GM19240 (cell line): Measurements from ENCODE around the gene MAP3K2.
"Not testable (repeated sequence)": the region's sequence is repeated elsewhere in the genome, so short reads cannot be mapped to it uniquely, and the experiment has no call there.

Experiments used
- DNase-seq: peaks from one replicate; pipeline ENCODE4 v3.0.0; 2011; ENCODE audit warnings: low spot score; ENCODE audit not compliant: insufficient read length

MAP3K2 gene

DNA sequence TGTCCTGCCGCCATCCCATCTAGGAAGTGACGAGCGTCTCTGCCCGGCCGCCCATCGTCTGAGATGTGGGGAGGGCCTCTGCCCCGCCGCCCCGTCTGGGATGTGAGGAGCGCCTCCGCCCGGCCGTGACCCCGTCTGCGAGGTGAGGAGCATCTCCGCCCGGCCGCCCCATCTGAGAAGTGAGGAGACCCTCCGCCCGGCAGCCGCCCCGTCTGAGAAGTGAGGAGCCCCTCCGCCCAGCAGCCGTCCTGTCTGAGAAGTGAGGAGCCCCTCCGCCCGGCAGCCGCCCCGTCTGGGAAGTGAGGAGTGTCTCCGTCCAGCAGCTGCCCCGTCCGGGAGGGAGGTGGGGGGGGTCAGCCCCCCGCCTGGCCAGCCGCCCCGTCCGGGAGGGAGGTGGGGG lies 34.6 kb downstream of the MAP3K2 start:
- DNase-seq, result not testable (repeated sequence)

DNA sequence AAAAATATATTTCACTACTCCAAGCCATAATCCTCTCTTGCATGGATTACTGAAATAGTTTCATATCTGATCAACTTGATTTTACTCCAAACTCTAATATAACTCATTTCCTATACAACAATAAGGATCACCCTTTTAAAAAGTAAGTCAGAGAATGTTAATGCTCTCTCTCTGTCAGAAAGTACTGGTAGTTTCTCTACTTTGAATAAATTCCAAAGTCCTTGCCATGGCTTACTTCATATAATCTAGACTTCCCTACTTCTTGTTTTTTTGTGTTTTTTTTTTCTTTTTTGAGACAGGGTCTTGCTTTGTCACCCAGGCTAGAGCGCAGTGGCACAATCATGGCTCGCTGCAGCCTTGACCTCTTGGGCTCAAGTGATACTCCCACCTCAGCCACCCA lies 36.2 kb downstream of the MAP3K2 start:
- no peak for DNase-seq

DNA sequence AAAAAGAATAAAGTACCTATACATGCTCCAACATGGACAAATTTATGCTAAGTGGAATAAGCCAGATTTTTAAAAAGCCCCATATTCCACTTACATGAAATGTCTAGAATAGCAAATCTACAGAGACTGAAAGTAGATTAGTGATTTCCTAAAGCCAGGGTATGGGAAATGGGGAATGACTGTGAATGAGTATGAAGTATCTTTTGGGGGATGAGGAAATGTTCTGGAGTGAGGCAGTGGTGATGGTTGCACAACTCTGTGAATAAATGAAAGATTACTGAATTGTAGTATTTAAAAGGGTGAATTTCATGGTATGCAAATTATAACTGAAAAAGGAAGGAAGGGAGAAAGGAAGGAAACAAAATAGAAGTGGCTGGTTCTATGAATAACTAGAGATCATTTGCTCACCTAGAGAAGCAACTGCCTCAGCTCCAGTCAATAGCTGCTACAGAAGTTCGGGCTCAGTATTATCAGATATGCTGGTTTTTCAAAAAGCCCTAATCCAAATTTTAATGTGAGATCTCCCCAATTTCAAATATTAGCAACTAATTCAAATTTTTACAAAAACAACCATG lies 39.3 kb downstream of the MAP3K2 start:
- no peak for DNase-seq

DNA sequence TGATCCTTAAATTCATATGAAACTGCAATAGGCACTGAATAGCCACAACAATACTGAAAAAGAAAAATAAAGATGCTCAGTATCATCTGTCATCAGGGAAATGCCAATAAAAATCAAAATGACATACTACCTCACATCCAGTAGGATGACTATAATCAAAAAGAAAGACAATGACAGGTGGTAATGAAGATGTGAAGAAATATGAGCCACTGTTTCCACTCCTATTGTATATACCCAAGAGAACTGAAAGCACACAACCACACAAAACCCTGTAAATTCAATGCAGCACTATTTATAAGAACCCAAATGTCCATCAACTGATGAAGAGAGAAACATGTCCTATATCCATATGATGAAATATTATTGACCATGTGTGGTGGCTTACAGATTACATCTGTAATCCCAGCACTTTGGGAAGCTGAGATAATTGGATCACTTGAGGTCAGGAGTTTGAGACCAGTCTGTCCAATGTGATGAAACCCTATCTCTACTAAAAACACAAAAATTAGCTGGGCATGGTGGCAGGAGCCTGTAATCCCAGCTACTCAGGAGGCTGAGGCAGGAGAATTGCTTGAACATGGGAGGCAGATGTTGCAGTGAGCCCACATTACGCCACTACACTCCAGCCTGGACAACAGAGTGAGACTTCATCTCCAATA lies 39.9 kb downstream of the MAP3K2 start:
- no peak for DNase-seq

DNA sequence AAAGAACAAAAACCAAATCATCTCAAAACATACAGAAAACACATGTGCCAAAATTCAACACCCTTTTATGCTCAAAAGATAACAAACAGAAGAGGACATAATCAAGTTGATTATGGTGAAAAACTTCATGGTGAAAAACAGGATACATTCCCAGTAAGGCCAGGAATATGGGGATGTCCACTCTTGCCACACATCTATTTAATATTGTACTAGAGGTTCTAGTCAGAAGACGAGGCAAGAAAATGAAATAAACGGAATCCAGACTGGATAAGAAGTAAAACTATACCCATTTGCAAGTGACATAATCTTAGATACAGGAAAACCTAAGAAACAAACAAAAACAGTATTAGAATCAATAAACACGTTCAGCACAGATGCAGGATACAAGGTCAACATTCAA lies 40.8 kb downstream of the MAP3K2 start:
- DNase-seq, result no peak

DNA sequence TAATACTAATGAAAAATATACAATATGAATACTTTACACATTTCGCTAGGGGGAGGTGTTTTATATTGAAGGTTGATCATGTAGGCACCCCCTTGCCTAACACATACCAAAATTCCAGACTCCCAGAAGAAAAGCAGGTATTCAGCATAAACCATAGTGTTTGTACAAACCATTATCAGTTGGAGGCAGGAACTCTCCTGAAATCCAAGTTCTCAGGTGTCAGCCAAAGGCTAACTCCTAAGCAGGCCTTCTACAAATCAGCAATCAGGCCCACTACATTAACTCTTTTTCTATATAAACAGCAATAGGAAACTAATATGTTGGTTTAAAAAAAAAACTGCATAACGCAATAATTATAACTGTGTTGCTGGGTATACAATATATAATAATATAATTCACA lies 44.5 kb downstream of the MAP3K2 start:
- DNase-seq, result no peak

DNA sequence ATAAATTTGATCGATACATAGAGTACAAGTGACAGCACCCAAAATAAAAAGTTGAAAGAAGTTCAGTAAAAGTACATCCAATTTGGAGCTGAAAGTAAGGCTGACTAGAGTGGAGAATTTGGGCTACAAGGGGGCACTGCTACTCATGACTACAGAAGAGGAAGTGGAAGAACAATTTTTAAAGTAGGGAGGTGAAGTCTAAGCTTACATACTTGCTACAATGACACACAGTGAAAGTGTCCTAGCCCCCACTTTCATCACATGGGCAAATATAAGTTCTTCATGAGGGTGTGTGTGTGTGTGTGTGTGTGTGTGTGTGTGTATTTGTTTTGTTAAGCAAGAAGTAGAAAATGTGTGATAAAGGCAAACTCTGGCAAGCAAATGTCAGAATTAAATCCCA lies 45.7 kb downstream of the MAP3K2 start:
- no peak for DNase-seq

DNA sequence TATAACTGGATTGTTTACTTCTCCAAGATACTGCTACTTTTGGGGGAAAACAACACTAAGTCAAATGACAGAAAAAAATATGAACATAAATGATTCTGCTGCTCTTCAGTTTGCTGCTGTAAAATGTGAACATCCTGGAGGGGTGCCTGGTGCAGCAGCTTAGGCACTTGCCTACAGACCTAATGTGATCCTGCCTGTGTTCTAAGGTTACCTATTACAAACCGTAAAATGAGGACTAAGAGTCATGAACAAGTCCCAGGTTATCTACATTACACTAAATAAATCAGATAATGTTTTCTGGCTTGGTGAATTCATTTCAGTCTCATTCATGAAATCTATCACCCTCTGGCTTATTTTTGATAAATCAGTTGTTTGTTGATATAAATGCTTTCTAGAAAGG lies 55.4 kb downstream of the MAP3K2 start:
- no peak for DNase-seq

DNA sequence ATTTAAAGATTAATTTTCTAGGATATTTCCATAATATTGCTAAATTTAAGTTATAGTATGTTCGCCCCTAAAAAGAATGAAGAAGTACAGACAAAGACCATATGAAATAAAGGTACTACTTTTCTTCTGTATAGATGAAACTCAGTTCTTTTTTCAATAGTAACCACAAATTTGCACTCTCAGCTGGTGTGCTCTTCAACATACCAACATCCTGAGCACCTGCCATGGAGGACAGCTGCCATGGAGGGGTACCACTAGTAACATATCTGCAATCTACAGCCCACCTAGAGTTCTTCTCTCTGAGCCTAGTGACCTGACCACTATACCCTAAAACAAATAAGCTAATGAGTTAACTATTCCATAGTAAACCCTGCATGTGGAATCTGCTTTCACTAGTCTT lies 57.0 kb downstream of the MAP3K2 start:
- DNase-seq, result no peak

DNA sequence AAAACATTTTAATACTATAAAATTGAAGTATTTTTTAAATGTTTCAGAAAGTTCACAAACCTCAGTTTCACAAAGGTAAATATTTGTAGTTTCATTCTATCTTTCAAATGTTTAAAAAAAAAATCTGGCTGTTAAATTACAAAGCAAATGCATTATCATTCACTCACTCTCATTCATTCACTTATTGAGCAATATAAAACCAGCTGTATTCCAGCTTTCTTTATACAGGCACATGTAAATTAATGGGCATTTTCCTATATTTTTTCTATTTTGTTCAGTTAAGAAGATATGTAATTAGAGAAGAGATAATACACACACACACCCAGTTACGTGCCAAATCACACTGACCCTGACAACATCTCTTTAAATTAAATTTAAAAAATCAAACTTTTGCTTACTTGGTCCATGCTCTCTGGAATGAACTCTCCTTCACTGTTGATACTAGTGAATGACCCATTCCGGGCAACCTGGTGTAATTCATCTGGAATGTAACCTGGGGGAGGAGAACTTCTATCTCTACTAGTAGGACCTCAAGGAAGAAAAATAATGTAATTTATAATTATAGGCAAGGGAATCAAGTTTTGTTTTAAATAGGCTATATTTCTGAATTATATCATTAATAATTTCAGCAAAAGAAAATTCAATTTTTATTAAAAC lies 61.4 kb downstream of the MAP3K2 start:
- DNase-seq, result no peak

DNA sequence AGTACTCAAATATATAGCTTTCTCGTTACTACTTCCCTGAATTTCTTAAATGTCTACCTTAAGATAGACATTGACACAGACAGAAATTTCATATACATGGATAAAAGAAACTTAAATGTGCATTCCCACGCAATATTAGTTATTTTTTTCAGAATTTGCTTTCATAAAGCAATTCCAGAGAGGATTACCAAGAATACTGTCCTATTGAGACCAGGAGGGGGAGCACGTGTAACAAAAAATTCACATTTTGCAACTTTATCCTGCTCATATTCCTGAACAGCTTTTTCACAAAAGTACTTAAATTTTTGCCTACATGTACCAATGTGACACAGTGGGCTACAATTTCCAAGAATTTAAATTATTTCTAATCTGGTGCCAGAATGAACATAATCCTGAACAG lies 63.1 kb downstream of the MAP3K2 start:
- no peak for DNase-seq

DNA sequence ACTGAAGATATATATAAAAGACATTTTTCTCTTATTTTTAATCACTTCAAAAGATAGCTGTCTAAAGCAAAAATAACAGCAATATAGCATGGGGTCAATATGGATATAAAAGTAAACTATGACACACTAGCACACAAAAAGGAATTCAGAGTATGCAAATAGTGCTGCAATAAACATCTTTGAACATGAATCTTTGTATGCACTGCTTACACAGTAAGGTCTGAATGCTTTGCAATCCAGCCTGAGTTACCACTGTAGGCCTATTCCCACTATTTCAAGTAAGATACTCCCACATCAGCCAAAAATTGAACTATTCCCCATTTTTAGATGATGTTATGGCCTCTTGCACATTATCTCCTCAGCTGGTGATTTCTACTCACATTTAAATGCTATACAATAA lies 66.5 kb downstream of the MAP3K2 start:
- DNase-seq, result no peak

DNA sequence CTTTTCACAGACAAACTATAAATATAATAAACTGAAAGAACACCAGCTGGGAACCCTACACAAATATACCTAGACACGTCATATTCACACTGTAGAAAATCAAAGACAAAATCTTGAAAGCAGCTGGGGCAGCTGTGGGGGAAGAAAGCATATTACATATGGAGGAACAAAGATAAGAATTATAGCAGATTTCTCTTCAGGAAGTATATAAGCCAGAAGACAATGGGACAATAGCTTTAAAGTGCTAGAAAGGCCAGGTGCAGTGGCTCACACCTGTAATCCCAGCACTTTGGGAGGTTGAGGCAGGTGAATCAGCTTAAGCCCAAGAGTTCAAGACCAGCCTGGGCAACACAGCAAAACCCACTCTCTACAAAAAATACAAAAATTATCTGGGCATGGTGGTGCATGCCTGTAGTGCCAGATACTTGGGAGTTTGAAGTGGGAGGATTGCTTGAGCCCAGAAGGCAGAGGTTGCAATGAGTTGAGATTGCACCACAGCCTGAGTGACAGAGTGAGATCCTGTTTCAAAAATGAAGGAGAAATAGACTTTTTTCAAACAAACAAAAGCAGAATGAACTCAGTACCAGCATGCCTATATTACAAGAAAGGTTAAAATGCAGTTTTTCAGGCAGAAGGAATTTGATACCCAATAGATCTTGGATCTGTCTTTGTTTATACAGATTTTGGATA lies 67.0 kb downstream of the MAP3K2 start:
- no peak for DNase-seq

DNA sequence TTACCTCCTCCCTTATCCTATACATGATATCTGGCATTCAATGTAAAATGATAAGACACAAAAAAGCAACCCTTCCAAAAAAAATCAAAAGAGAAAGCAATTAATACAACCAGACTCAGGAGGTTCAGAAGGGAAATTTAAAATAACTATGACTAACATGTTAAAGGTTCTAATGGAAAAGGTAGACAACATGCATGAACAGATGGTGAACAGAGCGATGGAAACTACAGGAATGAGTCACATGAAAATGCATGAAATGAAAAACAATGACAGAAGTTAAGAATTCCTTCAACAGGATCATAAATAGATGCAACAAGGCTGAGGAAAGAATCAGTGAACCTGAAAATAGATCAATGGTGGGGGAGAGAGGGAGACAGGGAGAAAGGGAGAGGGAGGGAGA lies 67.7 kb downstream of the MAP3K2 start:
- no peak for DNase-seq

DNA sequence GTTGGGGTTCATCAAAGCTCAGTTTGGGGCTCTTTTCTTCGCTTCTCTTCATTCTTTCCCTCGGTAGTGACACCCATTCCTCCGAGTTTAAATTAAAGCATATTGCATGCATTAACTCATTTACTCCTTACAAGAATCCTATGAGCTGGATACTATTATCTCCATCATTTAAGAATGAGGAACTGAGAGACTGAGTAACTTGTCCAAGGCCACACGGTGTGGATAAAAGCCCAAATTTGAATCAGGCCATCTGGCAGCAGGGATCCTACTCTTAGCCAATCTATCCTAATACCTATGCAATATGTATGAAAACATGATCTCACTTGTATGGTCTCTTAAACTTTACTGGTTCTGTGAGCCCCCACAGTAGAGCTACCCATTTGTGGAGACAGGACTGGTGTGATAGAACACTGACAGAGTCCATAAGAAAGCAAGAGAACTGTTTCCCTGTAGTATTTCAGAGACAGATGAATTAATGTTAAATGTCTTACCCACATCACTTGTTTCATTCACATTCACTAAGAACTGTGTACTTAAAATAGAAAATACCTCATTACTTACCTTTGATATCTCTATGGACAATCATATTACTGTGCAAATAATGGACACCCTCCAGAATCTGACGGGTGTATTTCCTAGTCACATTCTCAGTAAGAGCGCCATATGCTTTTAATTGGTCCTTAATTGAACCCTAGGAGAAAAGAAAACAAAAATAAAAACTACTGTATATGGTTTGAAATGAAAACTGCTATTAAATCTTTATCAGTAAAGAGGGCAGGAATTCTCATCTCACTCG lies 73.4 kb downstream of the MAP3K2 start:
- no peak for DNase-seq

DNA sequence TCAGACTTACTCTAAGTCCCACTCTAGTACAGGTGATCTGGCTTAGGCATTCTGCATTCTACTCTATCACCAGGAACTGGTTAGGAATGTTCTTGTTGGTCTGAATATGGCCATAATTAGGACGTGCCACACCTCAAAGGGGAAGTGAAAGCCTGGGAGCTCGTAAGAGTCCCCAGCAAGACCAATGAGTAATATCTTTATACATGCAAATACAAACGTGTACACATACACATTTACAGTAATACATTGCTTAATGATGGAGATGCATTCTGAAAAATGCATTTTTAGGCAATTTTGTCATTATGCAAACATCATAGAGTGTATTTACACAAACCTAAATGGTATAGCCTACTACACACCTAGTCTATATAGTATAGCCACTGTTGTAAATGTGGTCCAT lies 74.4 kb downstream of the MAP3K2 start:
- no peak for DNase-seq

DNA sequence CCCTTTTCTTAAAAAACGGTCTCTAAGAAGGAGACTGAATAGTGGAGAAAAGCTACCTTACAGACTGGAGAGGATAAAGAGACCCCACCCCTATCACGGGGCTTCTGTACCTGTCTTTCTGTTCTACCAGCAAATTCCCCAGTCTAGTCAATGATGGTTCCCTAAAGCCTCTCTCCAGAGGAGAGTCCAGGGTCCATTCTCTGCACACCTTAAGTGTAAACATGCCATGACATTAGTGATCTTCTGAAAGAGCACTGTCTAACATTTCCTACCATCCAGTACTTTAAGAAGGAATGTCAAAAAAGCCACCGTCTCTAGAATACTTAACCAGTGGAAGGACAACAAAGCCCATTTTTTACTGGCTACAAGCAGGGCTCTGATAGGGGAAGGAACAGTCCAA lies 76.8 kb downstream of the MAP3K2 start:
- no peak for DNase-seq

DNA sequence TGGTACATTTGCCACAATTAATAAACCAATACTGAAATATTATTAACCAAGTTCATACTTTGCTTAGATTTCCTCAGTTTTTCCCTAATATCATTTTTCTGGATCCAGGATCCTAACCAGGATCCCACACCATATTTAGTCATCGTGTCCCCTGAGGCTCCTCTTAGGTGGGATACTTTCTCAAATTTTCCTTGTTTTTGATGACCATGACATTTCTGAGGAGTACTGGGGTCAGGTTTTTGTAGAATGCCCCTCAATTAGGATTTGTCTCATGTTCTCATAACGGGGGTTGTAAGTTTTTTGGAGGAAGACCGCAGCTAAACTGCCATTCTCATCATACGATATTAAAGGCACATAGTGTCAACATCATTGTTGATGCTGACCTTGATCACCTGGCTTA lies 78.3 kb downstream of the MAP3K2 start:
- DNase-seq, result no peak

DNA sequence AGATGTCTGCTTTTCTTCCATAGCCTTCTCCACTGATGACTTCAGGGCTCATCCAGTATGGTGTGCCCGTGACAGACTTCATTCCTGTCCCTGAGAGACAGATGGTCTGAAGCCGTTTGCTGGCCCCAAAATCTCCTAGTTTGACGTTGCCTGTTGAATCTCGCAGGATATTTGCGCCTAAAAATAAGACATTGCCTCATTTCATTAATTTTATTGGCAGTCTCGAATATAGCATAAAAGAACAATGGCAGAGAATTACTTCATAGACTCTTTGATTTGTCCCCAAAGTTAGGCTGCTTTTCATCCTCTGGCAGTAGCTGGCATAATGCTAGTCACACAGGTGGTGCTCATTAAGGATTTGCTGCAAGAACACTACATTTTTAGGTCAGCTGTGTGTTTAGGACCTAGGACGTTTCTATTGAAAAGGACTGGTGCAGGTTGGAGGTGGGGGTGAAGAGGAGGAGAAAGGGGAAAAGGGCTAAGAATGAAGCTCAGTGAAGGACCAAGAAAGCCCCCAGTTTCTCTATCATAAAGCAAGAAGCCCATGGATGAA lies 79.1 kb downstream of the MAP3K2 start:
- no peak for DNase-seq

DNA sequence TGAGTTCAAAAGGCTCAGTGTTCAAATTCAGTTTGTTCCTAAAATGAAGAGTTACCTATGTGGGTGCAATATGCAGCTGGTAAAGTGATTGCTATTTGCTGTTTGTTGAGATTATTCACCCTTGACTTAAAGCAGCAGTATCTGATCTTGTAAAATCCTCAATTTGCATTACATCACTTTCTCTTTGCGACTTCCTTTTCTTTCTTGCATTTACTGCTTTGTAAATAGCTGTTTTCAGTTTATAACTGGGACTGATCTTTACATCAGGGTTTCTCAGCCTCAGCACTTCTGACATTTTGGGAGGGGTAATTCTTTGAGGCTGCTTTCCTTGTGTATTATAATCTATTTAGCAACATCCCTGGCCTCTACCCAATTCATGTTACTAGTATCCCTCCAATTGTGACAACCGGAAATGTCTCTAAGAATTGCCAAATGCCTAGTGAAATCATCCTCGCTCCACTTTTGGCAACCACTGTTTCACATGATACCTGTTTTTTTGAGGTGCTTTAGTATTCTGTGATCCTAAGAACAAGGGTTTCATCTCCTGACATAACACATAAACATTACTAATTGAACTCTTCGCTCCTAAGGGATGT lies 81.7 kb downstream of the MAP3K2 start:
- no peak for DNase-seq

DNA sequence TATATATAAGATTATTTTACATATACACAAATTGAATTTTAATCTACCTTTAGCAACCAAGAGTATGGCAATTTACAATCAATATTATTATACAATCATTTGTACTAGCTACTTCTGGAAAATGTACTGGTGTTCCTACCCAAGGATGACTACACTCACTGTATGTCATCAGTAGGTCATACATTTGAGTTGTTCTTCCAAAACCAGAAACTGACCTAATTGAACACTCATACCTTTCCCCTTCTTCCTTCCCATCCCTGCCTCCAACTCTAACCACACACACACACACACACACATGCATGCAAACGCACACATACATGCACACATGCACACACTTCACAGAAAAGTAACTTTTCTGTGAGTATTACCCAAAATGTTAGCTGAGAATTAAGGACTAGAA lies 85.6 kb downstream of the MAP3K2 start:
- no peak for DNase-seq
